Bronchial epithelial cell (primary cell): ENCODE measurements around the gene CYP21A2. TPM values are rescaled to one million over a fixed set of nuclear protein-coding genes. Genes with fewer than 3 reads are reported as not detected.

Experiments used
- DNase-seq: peaks from one replicate; pipeline ENCODE4 v3.0.0-alpha.2; 2010; ENCODE audit warnings: low read depth
- FAIRE-seq: peaks from 2 replicates; lab custom pipeline; 2011; peaks lifted over from hg19 to GRCh38; lab: Jason Lieb, UNC
- H3K27me3 ChIP-seq: 2 replicates; pipeline ENCODE4 v1.5.1; 2011; ENCODE audit warnings: low read length; ENCODE audit not compliant: control insufficient read depth, insufficient read depth
- H3K36me3 ChIP-seq: 2 replicates; pipeline ENCODE4 v1.5.1; 2011; ENCODE audit warnings: low read length; ENCODE audit not compliant: control insufficient read depth, insufficient read depth
- H3K4me3 ChIP-seq: 2 replicates; pipeline ENCODE4 v1.5.1; 2011; ENCODE audit warnings: mild to moderate bottlenecking, low read depth, low read length, control low read depth
- CTCF ChIP-seq: IDR thresholded peaks from 2 replicates; pipeline ENCODE4 v1.5.1; 2011; ENCODE audit warnings: mild to moderate bottlenecking, moderate library complexity, low read length, control low read depth, inconsistent platforms; ENCODE audit not compliant: insufficient read depth, severe bottlenecking
- total RNA-seq: library from RNA; depleted of rRNA; stranded (reverse); fragments of >200 nt; gene quantifications from 2 replicates; pipeline ENCODE4 v1.2.1, GENCODE V29; 2014

Gene CYP21A2
- total RNA-seq, 1 donor from 2014 or later, result not detected

GRCh38 chr6:32085759-32086459 is 47.7 kb downstream of the CYP21A2 start:
- Histone ChIP-seq H3K4me3 (no peak overlapping the region), H3K36me3 (no peaks in the 10 kb centered on the region), H3K27me3 (peaks cover 3% of the 10 kb centered on the region)
- FAIRE-seq (no peak), DNase-seq (no peak)
- TF ChIP-seq CTCF, result no peak

- Histone ChIP-seq H3K4me3 (no peak overlapping the region), H3K36me3 (no peaks in the 10 kb centered on the region), H3K27me3 (peaks cover 3% of the 10 kb centered on the region)
- DNase-seq, result no peak
- no peak for FAIRE-seq
- peak; percentile 10 for TF ChIP-seq CTCF
Observed at GRCh38 chr6:32086661-32087573, 48.7 kb downstream of the CYP21A2 start.

GRCh38 chr6:32087574-32088486 is 49.6 kb downstream of the CYP21A2 start:
- no peak overlapping the region for H3K4me3 ChIP-seq
- FAIRE-seq, result no peak
- peak; percentile 55 for DNase-seq
- no peaks in the 10 kb centered on the region for H3K36me3 ChIP-seq
- TF ChIP-seq CTCF, result peak; percentile 77
- H3K27me3 ChIP-seq, result peaks cover 3% of the 10 kb centered on the region

GRCh38 chr6:32088487-32089049 is 50.4 kb downstream of the CYP21A2 start:
- Histone ChIP-seq H3K27me3 (peaks cover 3% of the 10 kb centered on the region), H3K36me3 (no peaks in the 10 kb centered on the region), H3K4me3 (no peak overlapping the region)
- FAIRE-seq (no peak), DNase-seq (no peak)
- TF ChIP-seq CTCF, result no peak

- peaks cover 3% of the 10 kb centered on the region for H3K27me3 ChIP-seq
- no peak for DNase-seq
- H3K36me3 ChIP-seq, result no peaks in the 10 kb centered on the region
- no peak for TF ChIP-seq CTCF
- no peak for FAIRE-seq
- H3K4me3 ChIP-seq, result no peak overlapping the region
Observed at GRCh38 chr6:32089082-32089828, 51.0 kb downstream of the CYP21A2 start.
